Gastrocnemius medialis (tissue), 4 donors: ENCODE data around the gene CEP290.

Experiments used
- POLR2A ChIP-seq, 2 donors: fragments of 450-650 bp; IDR thresholded peaks; one replicate each; pipeline ENCODE4 v1.6.1; 2017; ENCODE audit warnings: antibody characterized with exemption in 2 of 2, mild to moderate bottlenecking in 2 of 2, moderate library complexity in 2 of 2
- TF ChIP-seq, protein P1 (sequence below), 5 experiments: fragments of 450-650 bp in 3 of 5; fragments of 200-600 bp in 2 of 5; sonication (generic) in 2 of 5; IDR thresholded peaks in 4 of 5; conservative IDR thresholded peaks in 1 of 5; 1 replicate in 4 of 5; 2 replicates in 1 of 5; pipeline ENCODE4 v1.5.1; 2016 to 2019; ENCODE audit warnings: antibody characterized with exemption in 5 of 5, mild to moderate bottlenecking in 3 of 5, moderate library complexity in 3 of 5

DNA sequence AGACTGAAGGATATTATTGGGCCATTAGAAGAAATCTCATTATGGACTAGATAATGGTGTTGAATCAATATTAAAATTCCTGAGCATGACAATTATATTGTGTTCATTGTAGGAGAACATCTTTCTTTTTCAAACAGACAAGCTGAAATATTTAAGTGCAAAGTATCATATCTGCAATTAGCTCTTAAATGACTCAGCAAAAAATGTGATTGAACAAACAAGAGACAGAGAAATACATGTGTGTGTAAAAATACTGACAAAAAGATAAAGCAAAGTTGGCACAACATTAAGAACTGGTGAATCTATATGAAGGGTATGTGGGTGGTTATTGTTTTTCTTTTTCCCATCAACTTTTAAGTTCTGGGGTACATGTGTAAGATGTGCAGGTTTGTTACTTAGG lies 9.5 kb downstream of the CEP290 start:
- TF ChIP-seq, protein P1, sequence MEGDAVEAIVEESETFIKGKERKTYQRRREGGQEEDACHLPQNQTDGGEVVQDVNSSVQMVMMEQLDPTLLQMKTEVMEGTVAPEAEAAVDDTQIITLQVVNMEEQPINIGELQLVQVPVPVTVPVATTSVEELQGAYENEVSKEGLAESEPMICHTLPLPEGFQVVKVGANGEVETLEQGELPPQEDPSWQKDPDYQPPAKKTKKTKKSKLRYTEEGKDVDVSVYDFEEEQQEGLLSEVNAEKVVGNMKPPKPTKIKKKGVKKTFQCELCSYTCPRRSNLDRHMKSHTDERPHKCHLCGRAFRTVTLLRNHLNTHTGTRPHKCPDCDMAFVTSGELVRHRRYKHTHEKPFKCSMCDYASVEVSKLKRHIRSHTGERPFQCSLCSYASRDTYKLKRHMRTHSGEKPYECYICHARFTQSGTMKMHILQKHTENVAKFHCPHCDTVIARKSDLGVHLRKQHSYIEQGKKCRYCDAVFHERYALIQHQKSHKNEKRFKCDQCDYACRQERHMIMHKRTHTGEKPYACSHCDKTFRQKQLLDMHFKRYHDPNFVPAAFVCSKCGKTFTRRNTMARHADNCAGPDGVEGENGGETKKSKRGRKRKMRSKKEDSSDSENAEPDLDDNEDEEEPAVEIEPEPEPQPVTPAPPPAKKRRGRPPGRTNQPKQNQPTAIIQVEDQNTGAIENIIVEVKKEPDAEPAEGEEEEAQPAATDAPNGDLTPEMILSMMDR (IDR thresholded peaks at IDR 0.05 in 4 of 5, conservative IDR thresholded peaks at IDR 0.05 in 1 of 5): no peak
- TF ChIP-seq POLR2A (IDR thresholded peaks at IDR 0.05): no peak
